Fibroblast of lung (primary cell): ENCODE results near the gene GPX8. TPM values are rescaled to one million over a fixed set of nuclear protein-coding genes. Genes with fewer than 3 reads are reported as not detected.
A peak's percentile ranks its signal among the peaks of the same experiment; 100 is the strongest.

ENCODE experiments used
- DNase-seq, 2 donors: peaks; one replicate each; pipeline versions ENCODE4 v3.0.0 to v3.0.0-alpha.2; 2010; ENCODE audit warnings: low read depth in 2 of 2
- H2AFZ ChIP-seq: 2 replicates; pipeline ENCODE4 v1.5.1; 2012; ENCODE audit warnings: low read length, control low read depth, inconsistent platforms
- H3K27ac ChIP-seq: 2 replicates; pipeline ENCODE4 v1.5.1; 2011; ENCODE audit warnings: low read length, control low read depth; ENCODE audit not compliant: insufficient read depth
- H3K27me3 ChIP-seq: 2 replicates; pipeline ENCODE4 v1.5.1; 2011; ENCODE audit warnings: mild to moderate bottlenecking, low read length; ENCODE audit not compliant: control insufficient read depth, insufficient read depth
- H3K36me3 ChIP-seq: 2 replicates; pipeline ENCODE4 v1.5.1; 2011; ENCODE audit warnings: low read length; ENCODE audit not compliant: control insufficient read depth, insufficient read depth
- H3K4me1 ChIP-seq: 2 replicates; pipeline ENCODE4 v1.5.1; 2011; ENCODE audit warnings: low read length; ENCODE audit not compliant: control insufficient read depth, insufficient read depth; ENCODE audit errors: extremely low read depth
- H3K4me2 ChIP-seq: 2 replicates; pipeline ENCODE4 v1.5.1; 2011; ENCODE audit warnings: low read length, control low read depth; ENCODE audit not compliant: insufficient read depth; ENCODE audit errors: extremely low read depth
- H3K4me3 ChIP-seq, 4 experiments: fragments of 200-600 bp in 1 of 4; sonication (generic) in 1 of 4; replicated peaks in 1 of 4; 2 replicates each; pipeline ENCODE4 v1.5.1; 2011 to 2016; ENCODE audit warnings: low read length in 4 of 4, low read depth in 3 of 4, mild to moderate bottlenecking in 3 of 4, control low read depth in 2 of 4, inconsistent platforms in 1 of 4, mixed read lengths in 1 of 4; ENCODE audit not compliant: insufficient read depth in 1 of 4; ENCODE audit errors: control extremely low read depth in 1 of 4
- H3K79me2 ChIP-seq: 2 replicates; pipeline ENCODE4 v1.5.1; 2012; ENCODE audit warnings: mild to moderate bottlenecking, low read length, inconsistent platforms; ENCODE audit not compliant: control insufficient read depth, insufficient read depth
- H3K9ac ChIP-seq: 2 replicates; pipeline ENCODE4 v1.5.1; 2011; ENCODE audit warnings: mild to moderate bottlenecking, low read length, control low read depth; ENCODE audit not compliant: insufficient read depth
- H3K9me3 ChIP-seq: 2 replicates; pipeline ENCODE4 v1.5.1; 2012; ENCODE audit warnings: low read depth, low read length; ENCODE audit not compliant: control insufficient read depth, insufficient read depth
- H4K20me1 ChIP-seq: 2 replicates; pipeline ENCODE4 v1.5.1; 2011; ENCODE audit warnings: low read length; ENCODE audit not compliant: control insufficient read depth, insufficient read depth; ENCODE audit errors: extremely low read depth
- CTCF ChIP-seq, 2 donors: IDR thresholded peaks in 1 of 2; conservative IDR thresholded peaks in 1 of 2; 1 replicate in 1 of 2; 2 replicates in 1 of 2; pipeline ENCODE4 v1.5.1; 2011 to 2012; ENCODE audit warnings: low read length in 2 of 2, control low read depth in 1 of 2, inconsistent platforms in 1 of 2, low read depth in 1 of 2, mild to moderate bottlenecking in 1 of 2
- EZH2 ChIP-seq: IDR thresholded peaks from 2 replicates; pipeline ENCODE4 v1.5.1; 2012; ENCODE audit warnings: low read length, control low read depth, mild to moderate bottlenecking; ENCODE audit errors: missing control alignments
- polyA minus RNA-seq: library from RNA; depleted of rRNA, polyadenylated mRNA; stranded (reverse); fragments of >200 nt; gene quantifications from 2 replicates; pipeline ENCODE4 v1.2.3, GENCODE V29; 2011; ENCODE audit warnings: low replicate concordance
- polyA plus RNA-seq, 2 donors: library from polyadenylated mRNA; depleted of rRNA in 1 of 2; stranded (reverse) in 1 of 2; unstranded in 1 of 2; fragments of >200 nt; gene quantifications; 2 replicates each; pipeline ENCODE4 v1.2.1, GENCODE V29; 2011 to 2012; ENCODE audit warnings: missing spikeins in 1 of 2
- total RNA-seq: library from RNA; depleted of rRNA; stranded (reverse); fragments of >200 nt; gene quantifications from 2 replicates; pipeline ENCODE4 v1.2.1, GENCODE V29; 2014

Gene GPX8
- total RNA-seq (75.5 and 84.7 TPM in 2 replicates), polyA plus RNA-seq (191 and 241 TPM in 2 replicates), polyA minus RNA-seq (14.0 and 21.0 TPM in 2 replicates)
- polyA plus RNA-seq (2012), result 137 and 146 TPM in 2 replicates

- peak within 1 kb of the TSS; percentile 92 for H3K27ac ChIP-seq
- H3K79me2 ChIP-seq, result peaks cover 27% of the 10 kb centered on the region
- peak; percentile 90 to 93 for DNase-seq
- H3K9ac ChIP-seq, result peak within 1 kb of the TSS; percentile 70
- H3K9me3 ChIP-seq, result no peaks in the 10 kb centered on the region
- H3K4me1 ChIP-seq, result peaks cover 8% of the 10 kb centered on the region
- peak within 1 kb of the TSS; percentile 85 for H3K4me2 ChIP-seq
- H3K36me3 ChIP-seq, result no peaks in the 10 kb centered on the region
- H3K4me3 ChIP-seq, result peak within 1 kb of the TSS; percentile 80 to 100 (median 82)
- no peaks in the 10 kb centered on the region for H4K20me1 ChIP-seq
- H3K27me3 ChIP-seq, result no peaks in the 10 kb centered on the region
- TF ChIP-seq EZH2 (no peak), CTCF (conservative IDR thresholded peaks at IDR 0.05 in 1 of 2, IDR thresholded peaks at IDR 0.05 in 1 of 2; ENCODE audit: low read depth in 1 of 2, low read length in 2 of 2) (peak; percentile 51 to 60)
- peak within 1 kb of the TSS; percentile 78 for H2AFZ ChIP-seq
Measured at GRCh38 chr5:55159763-55160492, at the start of gene GPX8. GPX8 (plus strand) TSS chr5:55160171; CDS start chr5:55160193, 22 bp downstream.

- no peak for DNase-seq
- Histone ChIP-seq H3K79me2 (no peaks in the 10 kb centered on the region), H4K20me1 (no peaks in the 10 kb centered on the region), H3K36me3 (no peaks in the 10 kb centered on the region), H3K9me3 (no peaks in the 10 kb centered on the region), H3K4me1 (no peaks in the 10 kb centered on the region), H3K4me2 (no peak overlapping the region), H3K9ac (no peak overlapping the region), H3K4me3 (no peak overlapping the region), H3K27ac (no peak overlapping the region), H3K27me3 (peaks cover 5% of the 10 kb centered on the region), H2AFZ (no peak overlapping the region)
- TF ChIP-seq EZH2 (no peak), CTCF (conservative IDR thresholded peaks at IDR 0.05 in 1 of 2, IDR thresholded peaks at IDR 0.05 in 1 of 2; ENCODE audit: low read depth in 1 of 2, low read length in 2 of 2) (no peak)
Measured at GRCh38 chr5:55110217-55110616, 49.8 kb upstream of the GPX8 start.

- Histone ChIP-seq H3K4me1 (no peaks in the 10 kb centered on the region), H3K4me2 (no peak overlapping the region), H2AFZ (no peak overlapping the region), H3K9ac (no peak overlapping the region), H3K27ac (no peak overlapping the region), H3K36me3 (no peaks in the 10 kb centered on the region), H3K9me3 (no peaks in the 10 kb centered on the region), H4K20me1 (no peaks in the 10 kb centered on the region), H3K4me3 (no peak overlapping the region), H3K79me2 (no peaks in the 10 kb centered on the region), H3K27me3 (peaks cover 5% of the 10 kb centered on the region)
- DNase-seq, result no peak
- no peak for TF ChIP-seq EZH2
- TF ChIP-seq CTCF (conservative IDR thresholded peaks at IDR 0.05 in 1 of 2, IDR thresholded peaks at IDR 0.05 in 1 of 2; ENCODE audit: low read depth in 1 of 2, low read length in 2 of 2), result no peak
Measured at GRCh38 chr5:55113327-55113726, 46.6 kb upstream of the GPX8 start.
